ENCODE data around the gene CRELD2. TPM values are rescaled to one million over a fixed set of nuclear protein-coding genes. Genes with fewer than 3 reads are reported as not detected.

CRELD2 gene
- total and polyA plus RNA-seq, 2 of the 8 experiments (the other 6 are each of a cell fraction or from before 2014, with no cell fraction given): 24.5 to 36.6 TPM

DNA sequence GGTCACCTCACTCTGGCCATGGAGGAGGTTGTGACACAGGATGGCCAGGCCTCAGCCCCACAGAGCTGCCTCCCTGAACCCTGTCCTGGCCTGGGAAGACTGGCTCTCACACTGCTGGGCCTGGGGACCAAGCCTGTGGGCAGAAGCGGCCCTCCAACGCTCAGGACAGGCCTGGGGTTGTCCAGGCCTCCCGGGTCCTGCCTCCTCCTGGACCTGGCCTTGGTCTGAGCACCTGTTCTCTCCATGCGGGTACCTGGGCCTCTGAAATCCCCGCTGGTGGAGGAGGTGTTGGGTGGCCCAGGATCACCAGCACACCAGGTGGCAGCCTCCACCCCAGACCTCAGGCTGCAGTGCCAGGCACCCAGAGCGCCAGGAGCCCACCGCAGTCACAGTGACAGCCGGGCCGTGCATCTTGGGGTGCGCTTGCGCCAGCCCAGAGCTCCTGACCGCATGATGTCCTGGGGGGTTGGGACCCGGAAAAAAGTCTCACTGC lies 26.0 kb downstream of the CRELD2 start:
- FAIRE-seq: no peak
- H2BK15ac ChIP-seq (ENCODE audit: low read length): no peak overlapping the region
- no peak overlapping the region for H3K56ac ChIP-seq (replicated peaks; ENCODE audit: insufficient read length, low read depth, low read length)
- no peak overlapping the region for H3K14ac ChIP-seq (ENCODE audit: insufficient read length)
- no peaks in the 10 kb centered on the region for H3K9me3 ChIP-seq (ENCODE audit: insufficient read depth in 2 of 2, low read depth in 1 of 2, low read length in 1 of 2)
- H2AFZ ChIP-seq (ENCODE audit: low read length): no peak overlapping the region
- H4K20me1 ChIP-seq (replicated peaks in 1 of 2; ENCODE audit: control insufficient read depth in 1 of 2, insufficient read depth in 2 of 2, low read length in 2 of 2): no peaks in the 10 kb centered on the region
- no peak overlapping the region for H2BK20ac ChIP-seq (ENCODE audit: low read length)
- CTCF ChIA-PET (ENCODE audit: partially characterized antibody): no interaction called here
- H3K4me1 ChIP-seq (replicated peaks in 1 of 4; ENCODE audit: control insufficient read depth in 3 of 4, insufficient read depth in 4 of 4, low read length in 3 of 4): peaks cover 0 to 20% (median 10%) of the 10 kb centered on the region in 4 experiments; a peak in 5 of 7 replicates
- H4K5ac ChIP-seq (ENCODE audit: insufficient read length, low read depth, low read length): no peak overlapping the region
- 96% methylated on average over 12 of the region's 13 CpGs; no CpG with 5 or more reads in 1 of the 2 experiments for WGBS, 2 experiments (ENCODE audit: extremely low coverage in 1 of 2, insufficient coverage in 1 of 2, insufficient read length in 1 of 2, insufficient replicate concordance in 2 of 2, low coverage in 1 of 2, low lambda C conversion rate in 2 of 2, missing lambda C conversion rate in 1 of 2)
- no peak overlapping the region for H3K9ac ChIP-seq (replicated peaks in 1 of 4; ENCODE audit: extremely low read depth in 1 of 4, low read depth in 3 of 4, low read length in 3 of 4)
- no peak overlapping the region for H2AK5ac ChIP-seq (ENCODE audit: low read depth, low read length)
- no peaks in the 10 kb centered on the region for H3K79me2 ChIP-seq (ENCODE audit: control insufficient read depth in 1 of 2, insufficient read depth in 2 of 2, low read length in 2 of 2)
- POLR2A ChIA-PET (ENCODE audit: partially characterized antibody): interaction anchor here (1.3 kb wide), 1 partner anchor 13 kb away, joined by 3 read pairs; no protein-coding TSS in a partner anchor
- no peak overlapping the region for H3K4me3 ChIP-seq (ENCODE audit: extremely low read depth in 1 of 4, insufficient read depth in 2 of 4, low read depth in 3 of 4, low read length in 4 of 4)
- H3K23me2 ChIP-seq (ENCODE audit: low read depth, low read length): peaks cover 3% of the 10 kb centered on the region; the same call in 1 of the 2 replicates
- peak overlapping the region; percentile 74 for H4K91ac ChIP-seq (replicated peaks; ENCODE audit: insufficient read length, low read length)
- H3K4ac ChIP-seq (replicated peaks; ENCODE audit: insufficient read length, low read depth, low read length): no peak overlapping the region
- no peak overlapping the region for H3K23ac ChIP-seq (ENCODE audit: insufficient read length)
- H4K8ac ChIP-seq (ENCODE audit: extremely low read depth, insufficient read depth, low read length): no peak overlapping the region
- H3K18ac ChIP-seq (ENCODE audit: extremely low read depth, low read length): no peak overlapping the region
- H2BK5ac ChIP-seq (ENCODE audit: low read depth, low read length): no peak overlapping the region
- H2BK12ac ChIP-seq (ENCODE audit: low read depth, low read length): 0 out of 2 replicates have a peak overlapping the region, but pooled peaks have one; percentile 50
- DNase-seq (ENCODE audit: low read depth in 1 of 2, low spot score in 2 of 2): no peak
- no peak overlapping the region for H2BK120ac ChIP-seq (replicated peaks; ENCODE audit: low read depth, low read length)
- H3K36me3 ChIP-seq (ENCODE audit: control insufficient read depth in 2 of 4, insufficient read depth in 4 of 4, low read length in 3 of 4): no peaks in the 10 kb centered on the region
- no peaks in the 10 kb centered on the region for H3K79me1 ChIP-seq (ENCODE audit: low read depth, low read length)
- H3K27me3 ChIP-seq (replicated peaks in 1 of 4; ENCODE audit: control insufficient read depth in 3 of 4, extremely low read depth in 1 of 4, insufficient read depth in 3 of 4, low read length in 3 of 4): no peaks in the 10 kb centered on the region; a peak in 1 of 7 replicates
- no peak overlapping the region for H3K27ac ChIP-seq (ENCODE audit: low read depth, low read length)
- no peak overlapping the region for H3K4me2 ChIP-seq (ENCODE audit: insufficient read depth in 1 of 2, low read depth in 2 of 2, low read length in 2 of 2)
- TF ChIP-seq POLR2AphosphoS5 (IDR thresholded peaks at IDR 0.05; ENCODE audit: low read depth, low read length): no peak
- TF ChIP-seq, protein P1, sequence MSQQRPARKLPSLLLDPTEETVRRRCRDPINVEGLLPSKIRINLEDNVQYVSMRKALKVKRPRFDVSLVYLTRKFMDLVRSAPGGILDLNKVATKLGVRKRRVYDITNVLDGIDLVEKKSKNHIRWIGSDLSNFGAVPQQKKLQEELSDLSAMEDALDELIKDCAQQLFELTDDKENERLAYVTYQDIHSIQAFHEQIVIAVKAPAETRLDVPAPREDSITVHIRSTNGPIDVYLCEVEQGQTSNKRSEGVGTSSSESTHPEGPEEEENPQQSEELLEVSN (IDR thresholded peaks at IDR 0.05): no peak
- no peak for TF ChIP-seq HDAC2 (IDR thresholded peaks at IDR 0.05; ENCODE audit: borderline replicate concordance in 1 of 2, low read depth in 2 of 2, low read length in 2 of 2)
- no peak for TF ChIP-seq BACH1 (IDR thresholded peaks at IDR 0.05; ENCODE audit: low read length)
- no peak for TF ChIP-seq ZNF274 (IDR thresholded peaks at IDR 0.05; ENCODE audit: borderline replicate concordance, extremely low read depth, low read length)
- no peak for TF ChIP-seq PHF8 (conservative IDR thresholded peaks at IDR 0.05; ENCODE audit: low read depth, low read length)
- TF ChIP-seq TBP (IDR thresholded peaks at IDR 0.05; ENCODE audit: low read depth, low read length): no peak
- no peak for TF ChIP-seq TAF1 (IDR thresholded peaks at IDR 0.05; ENCODE audit: low read depth, low read length)
- no peak for TF ChIP-seq CBX8 (IDR thresholded peaks at IDR 0.05; ENCODE audit: borderline replicate concordance, low read depth, low read length)
- TF ChIP-seq JUND (IDR thresholded peaks at IDR 0.05; ENCODE audit: low read length): no peak
- no peak for TF ChIP-seq TCF12 (IDR thresholded peaks at IDR 0.05; ENCODE audit: low read depth, low read length)
- TF ChIP-seq RBBP5 (IDR thresholded peaks at IDR 0.05; ENCODE audit: borderline replicate concordance, low read depth, low read length): no peak
- TF ChIP-seq SUZ12 (IDR thresholded peaks at IDR 0.05; ENCODE audit: low read length): no peak
- TF ChIP-seq BRCA1 (IDR thresholded peaks at IDR 0.05; ENCODE audit: low read depth, low read length): no peak
